ENCODE measurements around the gene TGFB1I1.
"Not testable (repeated sequence)": the region's sequence is repeated elsewhere in the genome, so short reads cannot be mapped to it uniquely, and the experiment has no call there.

GRCh38 chr16:31484048-31484447 is 12.1 kb downstream of the TGFB1I1 start:
- not testable (repeated sequence) for TF ChIP-seq CTCF (IDR thresholded peaks at IDR 0.05; ENCODE audit: insufficient read depth, low read length, poor library complexity, severe bottlenecking); EZH2phosphoT487 (conservative IDR thresholded peaks at IDR 0.05; ENCODE audit: low read length)

Data from SU-DHL-6 (cell line).